HepG2 (cell line): ENCODE measurements around the gene PSMC4. TPM values are rescaled to one million over a fixed set of nuclear protein-coding genes. Genes with fewer than 3 reads are reported as not detected.

ENCODE experiments used
- CAMTA2 ChIP-seq: sonication (generic); formaldehyde crosslinking; IDR thresholded peaks from 2 replicates; pipeline ENCODE4 v1.4.0; 2020; ENCODE audit warnings: mild to moderate bottlenecking, missing genetic modification reagents, borderline replicate concordance
- CENPT ChIP-seq: sonication (generic); formaldehyde crosslinking; IDR thresholded peaks from 2 replicates; pipeline ENCODE4 v1.8.0; 2022; ENCODE audit warnings: low read depth, mild to moderate bottlenecking, moderate library complexity, missing genetic modification reagents
- CHD2 ChIP-seq: IDR thresholded peaks from 2 replicates; pipeline ENCODE4 v1.6.1; 2011; ENCODE audit warnings: low read depth, low read length, improper control_type of control experiment
- EED ChIP-seq: sonication (generic); formaldehyde crosslinking; IDR thresholded peaks from 2 replicates; pipeline ENCODE4 v1.5.0; 2020; ENCODE audit warnings: mild to moderate bottlenecking, missing genetic modification reagents
- FOSL1 ChIP-seq: sonication (generic); formaldehyde crosslinking; IDR thresholded peaks from 2 replicates; pipeline ENCODE4 v1.9.0; 2021; ENCODE audit warnings: missing genetic modification reagents, borderline replicate concordance
- FOXA3 ChIP-seq: IDR thresholded peaks from 2 replicates; pipeline ENCODE4 v1.6.1; 2016; ENCODE audit warnings: missing genetic modification reagents, missing compliant biosample characterization
- GTF3A ChIP-seq: sonication (generic); formaldehyde crosslinking; conservative IDR thresholded peaks from 2 replicates; pipeline ENCODE4 v1.4.0; 2020; ENCODE audit warnings: mild to moderate bottlenecking, missing genetic modification reagents
- KDM5B ChIP-seq: sonication (generic); formaldehyde crosslinking; IDR thresholded peaks from 2 replicates; pipeline ENCODE4 v1.4.0; 2020; ENCODE audit warnings: missing genetic modification reagents, mild to moderate bottlenecking, borderline replicate concordance
- NFE2L2 ChIP-seq: fragments of 150-350 bp; IDR thresholded peaks from 2 replicates; pipeline ENCODE4 v1.6.1; 2014; ENCODE audit warnings: low read length
- NR3C1 ChIP-seq: sonication (generic); formaldehyde crosslinking; IDR thresholded peaks from 2 replicates; pipeline ENCODE4 v1.4.0; 2020; ENCODE audit warnings: missing genetic modification reagents
- PITX1 ChIP-seq: sonication (generic); formaldehyde crosslinking; IDR thresholded peaks from 2 replicates; pipeline ENCODE4 v1.5.1; 2020; ENCODE audit warnings: mild to moderate bottlenecking, missing genetic modification reagents
- PRMT3 ChIP-seq: sonication (generic); formaldehyde crosslinking; IDR thresholded peaks from 2 replicates; pipeline ENCODE4 v1.8.1; 2022; ENCODE audit warnings: low read depth, mild to moderate bottlenecking, moderate library complexity, missing genetic modification reagents, borderline replicate concordance
- RARA ChIP-seq: IDR thresholded peaks from 2 replicates; pipeline ENCODE4 v1.6.1; 2016; ENCODE audit warnings: missing genetic modification reagents, missing compliant biosample characterization
- SOX6 ChIP-seq, 2 experiments: fragments of 450-650 bp in 1 of 2; sonication (generic) in 1 of 2; formaldehyde crosslinking in 1 of 2; IDR thresholded peaks; 2 replicates each; pipeline versions ENCODE4 v1.4.0 to v1.6.1; 2017 to 2020; ENCODE audit warnings: antibody characterized with exemption in 1 of 2, mild to moderate bottlenecking in 1 of 2, missing genetic modification reagents in 1 of 2
- SRY ChIP-seq: sonication (generic); formaldehyde crosslinking; IDR thresholded peaks from 2 replicates; pipeline ENCODE4 v1.8.0; 2022; ENCODE audit warnings: mild to moderate bottlenecking, missing genetic modification reagents
- ZBTB38 ChIP-seq: sonication (generic); formaldehyde crosslinking; IDR thresholded peaks from 2 replicates; pipeline ENCODE4 v1.5.1; 2020; ENCODE audit warnings: mild to moderate bottlenecking, missing genetic modification reagents
- ZNF552 ChIP-seq: sonication (generic); formaldehyde crosslinking; IDR thresholded peaks from 2 replicates; pipeline ENCODE4 v1.9.0; 2022; ENCODE audit warnings: missing genetic modification reagents, mild to moderate bottlenecking, borderline replicate concordance
- ZNF891 ChIP-seq: sonication (generic); formaldehyde crosslinking; IDR thresholded peaks from 2 replicates; pipeline ENCODE4 v1.5.0; 2020; ENCODE audit warnings: mild to moderate bottlenecking, missing genetic modification reagents
- polyA plus RNA-seq, 8 experiments: library from polyadenylated mRNA; depleted of rRNA in 3 of 8; stranded (reverse) in 7 of 8; unstranded in 1 of 8; fragments of >200 nt; fragmentation: Illumina TruSeq in 4 of 8; extraction: Trizol in 4 of 8; gene quantifications; 2 replicates each; pipeline versions ENCODE4 v1.2.1 to v1.2.3, GENCODE V29; 2011 to 2016; ENCODE audit warnings: low read depth in 4 of 8, missing spikeins in 1 of 8, mixed read lengths in 1 of 8; ENCODE audit not compliant: insufficient read depth in 1 of 8
- total RNA-seq, 5 experiments: library from RNA; depleted of rRNA; stranded (reverse); fragments of >200 nt; fragmentation: Illumina TruSeq; extraction: Trizol; gene quantifications; 2 replicates each; pipeline ENCODE4 v1.2.3, GENCODE V29; 2016; ENCODE audit warnings: low read depth in 1 of 5
- TF ChIP-seq, protein P1 (sequence below): sonication (generic); formaldehyde crosslinking; conservative IDR thresholded peaks from 2 replicates; pipeline ENCODE4 v1.8.0; 2022; ENCODE audit warnings: missing genetic modification reagents
- TF ChIP-seq, protein P2 (sequence below): IDR thresholded peaks from 2 replicates; pipeline ENCODE4 v1.6.1; 2016
- TF ChIP-seq, protein P3 (sequence below): sonication (generic); formaldehyde crosslinking; IDR thresholded peaks from 2 replicates; pipeline ENCODE4 v1.5.0; 2020; ENCODE audit warnings: missing genetic modification reagents, mild to moderate bottlenecking, borderline replicate concordance
- TF ChIP-seq, protein P4 (sequence below): sonication (generic); formaldehyde crosslinking; IDR thresholded peaks from 2 replicates; pipeline ENCODE4 v1.4.0; 2020; ENCODE audit warnings: missing genetic modification reagents
- TF ChIP-seq, protein P5 (sequence below): sonication (generic); formaldehyde crosslinking; IDR thresholded peaks from 2 replicates; pipeline ENCODE4 v1.5.0; 2020; ENCODE audit warnings: missing genetic modification reagents

Gene PSMC4
- total and polyA plus RNA-seq, 2 of the 13 experiments (the other 11 are each of a cell fraction or from before 2014, with no cell fraction given) = 49.9 to 160 TPM

DNA sequence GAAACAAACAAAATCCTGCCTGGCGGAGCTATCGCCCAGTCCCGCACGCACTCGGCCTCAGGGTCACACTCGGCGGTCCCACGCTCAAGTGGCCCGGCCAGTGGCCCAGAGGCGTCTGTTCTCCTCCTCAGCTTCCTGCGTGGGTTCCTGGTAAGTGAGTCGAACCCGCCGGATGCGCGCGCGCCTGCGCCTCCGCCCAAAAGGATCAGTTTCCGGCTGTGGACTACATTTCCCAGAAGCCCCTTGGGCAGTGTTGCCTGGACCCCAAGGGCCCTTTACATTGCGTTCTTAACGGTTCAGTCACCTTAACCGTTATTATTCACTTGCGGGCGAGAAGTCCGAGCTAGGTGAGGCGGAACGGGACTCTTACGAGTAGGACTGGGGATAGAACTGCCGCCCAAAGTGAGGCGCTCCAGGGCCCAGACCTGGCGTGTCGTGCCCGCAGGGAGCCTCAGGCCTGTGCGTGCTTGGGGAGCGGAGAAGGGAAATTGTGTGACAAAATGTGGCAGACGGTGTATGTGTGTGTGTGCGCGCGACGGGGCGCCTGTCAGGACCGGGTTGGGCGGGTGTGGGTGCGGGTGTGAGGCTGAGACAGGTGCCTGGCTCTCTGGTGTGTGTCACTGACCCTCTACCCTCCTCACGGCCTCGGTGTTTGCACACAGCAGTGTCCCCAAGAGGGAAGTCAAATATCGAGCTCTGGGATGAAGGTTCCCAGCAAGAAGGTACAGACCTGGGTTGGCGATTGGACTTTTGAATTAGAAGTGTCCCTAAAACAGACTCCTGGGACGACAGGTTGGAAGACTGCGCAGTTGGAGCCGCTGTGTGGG lies 26.1 kb downstream of the PSMC4 start, which contains the start of gene ZNF546 (continued):
- TF ChIP-seq CAMTA2 (CRISPR knock-in tag) = 0 out of 2 replicates have a peak, but pooled peaks have one; percentile 15
- TF ChIP-seq, protein P1, sequence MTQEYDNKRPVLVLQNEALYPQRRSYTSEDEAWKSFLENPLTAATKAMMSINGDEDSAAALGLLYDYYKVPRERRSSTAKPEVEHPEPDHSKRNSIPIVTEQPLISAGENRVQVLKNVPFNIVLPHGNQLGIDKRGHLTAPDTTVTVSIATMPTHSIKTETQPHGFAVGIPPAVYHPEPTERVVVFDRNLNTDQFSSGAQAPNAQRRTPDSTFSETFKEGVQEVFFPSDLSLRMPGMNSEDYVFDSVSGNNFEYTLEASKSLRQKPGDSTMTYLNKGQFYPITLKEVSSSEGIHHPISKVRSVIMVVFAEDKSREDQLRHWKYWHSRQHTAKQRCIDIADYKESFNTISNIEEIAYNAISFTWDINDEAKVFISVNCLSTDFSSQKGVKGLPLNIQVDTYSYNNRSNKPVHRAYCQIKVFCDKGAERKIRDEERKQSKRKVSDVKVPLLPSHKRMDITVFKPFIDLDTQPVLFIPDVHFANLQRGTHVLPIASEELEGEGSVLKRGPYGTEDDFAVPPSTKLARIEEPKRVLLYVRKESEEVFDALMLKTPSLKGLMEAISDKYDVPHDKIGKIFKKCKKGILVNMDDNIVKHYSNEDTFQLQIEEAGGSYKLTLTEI (CRISPR knock-in tag) = no peak
- no peak; the same call in 1 of the 2 replicates for TF ChIP-seq ZNF552 (CRISPR knock-in tag)
- TF ChIP-seq CENPT = no peak
- TF ChIP-seq NR3C1 = no peak
- TF ChIP-seq, protein P2, sequence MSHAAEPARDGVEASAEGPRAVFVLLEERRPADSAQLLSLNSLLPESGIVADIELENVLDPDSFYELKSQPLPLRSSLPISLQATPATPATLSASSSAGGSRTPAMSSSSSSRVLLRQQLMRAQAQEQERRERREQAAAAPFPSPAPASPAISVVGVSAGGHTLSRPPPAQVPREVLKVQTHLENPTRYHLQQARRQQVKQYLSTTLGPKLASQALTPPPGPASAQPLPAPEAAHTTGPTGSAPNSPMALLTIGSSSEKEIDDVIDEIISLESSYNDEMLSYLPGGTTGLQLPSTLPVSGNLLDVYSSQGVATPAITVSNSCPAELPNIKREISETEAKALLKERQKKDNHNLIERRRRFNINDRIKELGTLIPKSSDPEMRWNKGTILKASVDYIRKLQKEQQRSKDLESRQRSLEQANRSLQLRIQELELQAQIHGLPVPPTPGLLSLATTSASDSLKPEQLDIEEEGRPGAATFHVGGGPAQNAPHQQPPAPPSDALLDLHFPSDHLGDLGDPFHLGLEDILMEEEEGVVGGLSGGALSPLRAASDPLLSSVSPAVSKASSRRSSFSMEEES (CRISPR knock-in tag) = no peak; the same call in 1 of the 2 replicates
- TF ChIP-seq, protein P3, sequence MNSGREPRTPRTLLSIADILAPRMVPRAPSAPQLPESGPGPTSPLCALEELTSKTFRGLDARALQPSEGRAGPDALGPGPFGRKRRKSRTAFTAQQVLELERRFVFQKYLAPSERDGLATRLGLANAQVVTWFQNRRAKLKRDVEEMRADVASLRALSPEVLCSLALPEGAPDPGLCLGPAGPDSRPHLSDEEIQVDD = peak; percentile 89; the same call in 1 of the 2 replicates
- TF ChIP-seq RARA (CRISPR knock-in tag) = no peak
- peak; percentile 32 for TF ChIP-seq FOXA3 (CRISPR knock-in tag)
- TF ChIP-seq FOSL1 (CRISPR knock-in tag) = no peak
- peak; percentile 63; the same call in 1 of the 2 replicates for TF ChIP-seq PITX1 (CRISPR knock-in tag)
- TF ChIP-seq SOX6 (IDR thresholded peaks at IDR 0.05) = no peak
- TF ChIP-seq SOX6 (CRISPR knock-in tag; IDR thresholded peaks at IDR 0.05) = peak; percentile 41; the same call in 1 of the 2 replicates
- TF ChIP-seq PRMT3 (CRISPR knock-in tag) = no peak
- no peak for TF ChIP-seq CHD2
- peak; percentile 77; the same call in 1 of the 2 replicates for TF ChIP-seq KDM5B (CRISPR knock-in tag)
- TF ChIP-seq, protein P4, sequence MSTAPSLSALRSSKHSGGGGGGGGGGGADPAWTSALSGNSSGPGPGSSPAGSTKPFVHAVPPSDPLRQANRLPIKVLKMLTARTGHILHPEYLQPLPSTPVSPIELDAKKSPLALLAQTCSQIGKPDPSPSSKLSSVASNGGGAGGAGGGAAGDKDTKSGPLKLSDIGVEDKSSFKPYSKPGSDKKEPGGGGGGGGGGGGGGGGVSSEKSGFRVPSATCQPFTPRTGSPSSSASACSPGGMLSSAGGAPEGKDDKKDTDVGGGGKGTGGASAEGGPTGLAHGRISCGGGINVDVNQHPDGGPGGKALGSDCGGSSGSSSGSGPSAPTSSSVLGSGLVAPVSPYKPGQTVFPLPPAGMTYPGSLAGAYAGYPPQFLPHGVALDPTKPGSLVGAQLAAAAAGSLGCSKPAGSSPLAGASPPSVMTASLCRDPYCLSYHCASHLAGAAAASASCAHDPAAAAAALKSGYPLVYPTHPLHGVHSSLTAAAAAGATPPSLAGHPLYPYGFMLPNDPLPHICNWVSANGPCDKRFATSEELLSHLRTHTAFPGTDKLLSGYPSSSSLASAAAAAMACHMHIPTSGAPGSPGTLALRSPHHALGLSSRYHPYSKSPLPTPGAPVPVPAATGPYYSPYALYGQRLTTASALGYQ (CRISPR knock-in tag) = no peak
- no peak; the same call in 1 of the 2 replicates for TF ChIP-seq ZNF891 (CRISPR knock-in tag)
- TF ChIP-seq, protein P5, sequence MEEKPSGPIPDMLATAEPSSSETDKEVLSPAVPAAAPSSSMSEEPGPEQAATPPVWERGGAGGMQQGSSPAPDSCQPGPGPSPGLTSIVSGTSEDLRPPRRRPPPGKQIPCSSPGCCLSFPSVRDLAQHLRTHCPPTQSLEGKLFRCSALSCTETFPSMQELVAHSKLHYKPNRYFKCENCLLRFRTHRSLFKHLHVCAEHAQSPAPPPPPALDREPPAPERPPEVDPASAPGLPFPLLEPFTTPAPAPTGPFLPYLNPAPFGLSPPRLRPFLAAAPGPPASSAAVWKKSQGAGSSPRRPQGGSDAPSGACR = 0 out of 2 replicates have a peak, but pooled peaks have one; percentile 47
- no peak for TF ChIP-seq NFE2L2
- TF ChIP-seq EED (CRISPR knock-in tag) = no peak; the same call in 1 of the 2 replicates
- peak; percentile 88 for TF ChIP-seq GTF3A (CRISPR knock-in tag)
- TF ChIP-seq ZBTB38 (CRISPR knock-in tag) = no peak; the same call in 1 of the 2 replicates
- peak; percentile 91; the same call in 1 of the 2 replicates for TF ChIP-seq SRY (CRISPR knock-in tag)
